ENCODE data around the gene HM13.
"Not testable (repeated sequence)": the region's sequence is repeated elsewhere in the genome, so short reads cannot be mapped to it uniquely, and the experiment has no call there.

The HM13 gene

DNA sequence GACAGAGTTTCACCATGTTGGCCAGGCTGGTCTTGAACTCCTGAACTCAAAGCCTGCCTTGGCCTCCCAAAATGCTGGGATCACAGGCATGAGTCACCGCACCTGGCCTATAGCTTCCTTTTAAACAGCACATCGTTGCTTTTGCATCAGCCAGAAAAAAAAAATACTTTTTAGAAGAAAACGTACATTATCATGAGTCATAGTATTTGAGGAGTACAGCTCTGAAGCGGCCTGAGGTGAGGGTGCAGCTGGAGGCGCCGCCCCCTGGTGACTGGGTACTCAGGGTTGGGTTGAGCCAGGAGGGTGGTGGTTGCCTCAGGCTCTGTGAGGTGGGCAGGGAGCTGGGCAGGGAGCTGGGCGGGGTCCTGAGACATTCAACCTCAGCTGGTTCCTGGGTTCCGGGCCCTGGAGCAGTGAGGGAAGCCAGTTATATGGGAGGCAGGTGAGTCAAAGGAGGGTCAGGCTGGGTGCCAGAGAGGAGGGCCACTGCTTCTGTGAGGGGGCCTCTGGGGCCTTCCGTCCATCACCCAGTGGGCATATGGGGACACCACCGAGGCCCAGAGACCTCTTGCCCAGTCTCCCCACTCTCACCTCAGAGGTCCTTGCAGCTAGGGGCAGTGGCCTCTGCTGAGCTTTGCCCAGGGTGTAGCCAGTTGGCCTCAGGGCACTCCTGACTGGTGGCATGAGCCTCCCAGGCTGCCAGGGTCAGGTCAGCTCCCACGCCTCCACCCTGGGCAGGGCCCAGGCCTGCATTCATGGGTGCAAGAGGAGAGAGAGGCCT is 79.2 kb downstream of the HM13 start:
- no peak for TF ChIP-seq ZNF274 (IDR thresholded peaks at IDR 0.05; ENCODE audit: low read depth, low read length)
- H3K4me3 ChIP-seq (ENCODE audit: low read length): no peak overlapping the region

- TF ChIP-seq ZNF274 (IDR thresholded peaks at IDR 0.05; ENCODE audit: low read depth, low read length): no peak
- H3K4me3 ChIP-seq (ENCODE audit: low read length): no peak overlapping the region
These were observed 79.8 kb downstream of the HM13 start for GRCh38 chr20:31594002-31594557.

GRCh38 chr20:31594558-31595379 is 80.5 kb downstream of the HM13 start:
- no peak overlapping the region for H3K4me3 ChIP-seq (ENCODE audit: low read length)
- TF ChIP-seq ZNF274 (IDR thresholded peaks at IDR 0.05; ENCODE audit: low read depth, low read length): no peak

DNA sequence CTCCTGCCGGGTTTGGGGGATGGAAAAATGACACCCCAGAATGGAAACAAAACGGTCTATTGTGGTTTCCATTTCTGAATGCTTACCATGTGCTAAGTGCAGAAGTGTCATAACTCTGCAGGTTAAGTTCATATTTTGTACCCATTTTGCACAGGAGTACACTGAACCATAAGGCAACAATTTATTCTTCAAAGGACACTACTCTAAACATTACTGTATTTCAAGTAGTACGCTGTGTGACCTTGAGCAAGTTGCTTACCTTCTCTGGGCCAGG is 81.1 kb downstream of the HM13 start:
- H3K4me3 ChIP-seq (ENCODE audit: low read length): no peak overlapping the region
- no peak for TF ChIP-seq ZNF274 (IDR thresholded peaks at IDR 0.05; ENCODE audit: low read depth, low read length)

- no peak overlapping the region for H3K4me3 ChIP-seq (ENCODE audit: low read length)
- no peak for TF ChIP-seq ZNF274 (IDR thresholded peaks at IDR 0.05; ENCODE audit: low read depth, low read length)
These were observed 81.6 kb downstream of the HM13 start for GRCh38 chr20:31595654-31596411.

DNA sequence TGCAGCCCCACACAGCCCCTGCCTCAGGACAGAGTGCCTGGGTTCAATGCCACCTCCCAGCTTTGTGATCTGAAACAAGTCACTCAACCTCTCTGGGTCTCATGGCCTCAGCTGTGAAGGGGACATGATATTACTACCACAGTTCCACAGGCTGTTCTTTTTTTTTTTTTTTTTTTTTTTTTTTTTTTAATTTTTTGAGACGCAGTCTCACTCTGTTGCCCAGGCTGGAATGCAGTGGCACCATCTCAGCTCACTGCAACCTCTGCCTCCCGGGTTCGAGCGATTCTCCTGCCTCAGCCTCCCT is 82.1 kb downstream of the HM13 start:
- not testable (repeated sequence) for H3K4me3 ChIP-seq (ENCODE audit: low read length)

DNA sequence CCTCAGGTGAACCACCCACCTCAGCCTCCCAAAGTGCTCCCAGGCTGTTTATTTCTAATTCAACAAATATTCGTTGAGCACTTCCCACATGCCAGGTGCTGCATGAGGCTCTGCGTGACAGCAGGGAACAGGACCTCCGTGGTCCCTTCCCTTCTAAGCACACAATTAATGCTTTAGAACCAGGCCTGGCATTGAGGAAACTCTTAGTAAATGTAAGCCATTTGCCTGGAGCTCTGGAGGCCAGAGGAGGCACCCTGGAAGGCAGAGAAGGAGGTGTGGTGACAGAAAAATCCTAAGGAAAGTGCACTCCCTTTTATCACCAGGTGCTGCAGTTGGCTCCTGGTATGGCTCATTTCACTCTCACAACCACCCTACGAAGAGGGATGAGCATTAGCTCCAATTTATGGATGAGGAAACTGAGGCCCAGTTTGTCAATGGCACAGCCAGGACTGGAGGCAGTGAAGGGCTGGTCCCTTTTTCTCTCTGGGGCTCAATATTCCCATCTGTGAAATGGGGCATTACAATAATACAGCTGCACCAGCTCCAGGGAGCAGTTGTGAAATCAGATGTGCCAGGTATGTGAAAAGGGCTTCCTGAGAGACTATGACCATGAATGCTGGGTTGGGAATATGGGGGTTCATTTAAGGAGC is 82.7 kb downstream of the HM13 start:
- H3K4me3 ChIP-seq (ENCODE audit: low read length): no peak overlapping the region
- no peak for TF ChIP-seq ZNF274 (IDR thresholded peaks at IDR 0.05; ENCODE audit: low read depth, low read length)

DNA sequence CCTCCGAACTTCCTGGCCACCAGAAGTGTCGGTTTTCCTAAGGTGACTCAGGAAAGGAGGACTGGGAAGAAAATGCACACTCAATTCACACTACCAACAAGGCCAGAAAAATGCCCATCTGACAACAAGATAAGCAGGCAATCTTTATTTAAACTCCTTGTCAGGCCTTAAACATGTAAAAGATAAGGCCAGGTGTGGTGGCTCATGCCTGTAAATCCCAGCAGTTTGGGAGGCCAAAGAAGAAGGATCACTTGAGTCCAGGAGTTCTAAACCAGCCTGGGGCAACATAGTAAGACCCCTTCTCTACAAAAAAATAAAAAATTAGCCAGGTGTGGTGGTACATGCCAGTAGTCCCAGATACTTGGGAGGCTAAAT is 83.2 kb downstream of the HM13 start:
- no peak overlapping the region for H3K4me3 ChIP-seq (ENCODE audit: low read length)
- no peak for TF ChIP-seq ZNF274 (IDR thresholded peaks at IDR 0.05; ENCODE audit: low read depth, low read length)

DNA sequence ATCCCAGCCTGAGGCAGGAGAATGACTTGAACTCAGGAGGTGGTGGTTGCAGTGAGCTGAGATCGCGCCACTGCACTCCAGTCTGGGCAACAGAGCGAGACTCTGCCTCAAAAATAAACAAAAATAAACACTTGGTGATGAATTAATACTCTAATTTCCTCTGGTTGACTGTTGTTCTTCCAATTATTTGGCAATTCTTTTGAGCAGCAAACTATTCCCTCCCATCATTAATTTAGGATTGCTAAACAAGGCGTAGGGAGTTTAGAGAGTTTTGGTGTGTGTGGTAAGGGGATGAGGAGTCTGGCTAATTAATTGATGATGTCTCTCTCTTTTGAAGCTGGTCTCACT is 88.2 kb downstream of the HM13 start:
- H3K4me3 ChIP-seq (ENCODE audit: low read length): no peak overlapping the region
- TF ChIP-seq ZNF274 (IDR thresholded peaks at IDR 0.05; ENCODE audit: low read depth, low read length): no peak

DNA sequence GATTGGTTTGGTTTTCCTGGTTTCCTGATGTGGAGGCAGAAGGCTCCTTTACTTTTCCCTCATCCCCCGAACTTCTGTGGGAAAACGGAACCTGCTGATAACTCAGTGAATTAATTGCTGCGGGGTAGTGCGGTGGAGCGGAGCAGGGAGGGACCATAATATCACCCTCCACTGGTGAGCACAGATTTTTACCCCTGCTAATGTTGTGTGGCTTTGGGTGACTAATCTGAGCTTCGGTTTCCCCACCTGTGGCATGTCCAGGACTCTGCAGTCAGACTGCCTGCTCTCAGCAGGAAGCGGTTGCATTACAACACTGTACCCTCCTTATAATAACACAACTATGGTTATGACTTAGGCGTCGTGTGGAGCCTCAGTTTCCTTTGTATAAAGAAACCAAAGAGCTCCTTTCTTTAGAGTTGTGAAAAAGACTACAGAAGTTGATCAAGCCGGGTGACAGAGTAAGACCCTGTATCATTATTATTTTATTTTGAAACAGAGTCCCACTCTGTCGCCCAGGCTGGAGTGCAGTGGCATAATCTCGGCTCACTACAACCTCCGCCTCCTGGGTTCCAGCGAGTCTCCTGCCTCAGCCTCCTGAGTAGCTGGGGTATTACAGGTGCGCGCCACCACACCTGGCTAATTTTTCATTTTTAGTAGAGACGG is 88.7 kb downstream of the HM13 start:
- H3K4me3 ChIP-seq (ENCODE audit: low read length): no peak overlapping the region
- no peak for TF ChIP-seq ZNF274 (IDR thresholded peaks at IDR 0.05; ENCODE audit: low read depth, low read length)

DNA sequence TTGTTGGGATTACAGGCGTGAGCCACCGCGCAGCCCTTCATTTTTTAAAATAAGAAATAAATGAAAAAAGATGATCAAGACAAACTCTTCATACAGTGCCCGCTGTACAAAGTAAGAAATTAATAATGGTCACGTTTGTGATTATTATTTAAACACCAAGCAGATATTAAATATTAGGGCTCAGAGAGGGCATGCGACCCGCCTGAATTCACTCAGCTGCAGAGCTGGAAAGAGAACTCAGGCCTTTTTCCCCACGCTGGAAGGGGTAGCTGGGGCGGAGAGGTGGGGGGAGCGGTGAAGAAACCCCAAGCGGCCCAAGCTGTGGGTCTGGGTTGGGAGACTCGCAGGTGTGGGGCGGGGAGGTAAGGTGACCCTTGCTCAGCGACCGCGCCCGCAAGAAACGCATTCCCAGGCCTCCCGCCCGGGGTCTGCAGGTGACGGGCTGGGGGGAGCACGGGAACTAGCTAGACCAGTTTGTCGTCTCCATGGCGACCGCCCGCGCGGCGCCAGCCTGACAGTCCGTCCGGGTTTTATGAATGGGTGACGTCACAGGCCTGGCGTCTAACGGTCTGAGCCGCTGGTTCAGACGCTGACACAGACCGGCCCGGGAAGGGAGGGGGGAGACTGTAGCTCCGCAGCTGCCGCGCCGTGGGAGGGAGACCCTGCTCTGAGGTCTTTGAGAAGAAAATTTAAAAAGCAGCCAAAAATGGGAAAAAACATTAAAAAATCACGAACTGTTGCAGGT is 89.8 kb downstream of the HM13 start:
- no peak for TF ChIP-seq ZNF274 (IDR thresholded peaks at IDR 0.05; ENCODE audit: low read depth, low read length)
- peak overlapping the region; percentile 69; the same call in 1 of the 2 replicates for H3K4me3 ChIP-seq (ENCODE audit: low read length)

- H3K4me3 ChIP-seq (ENCODE audit: low read length): peak overlapping the region; percentile 69; the same call in 1 of the 2 replicates
- TF ChIP-seq ZNF274 (IDR thresholded peaks at IDR 0.05; ENCODE audit: low read depth, low read length): no peak
These were observed 90.4 kb downstream of the HM13 start for GRCh38 chr20:31604567-31605030.

Data from GM08714 (cell line).